GM18511 (cell line): ENCODE results near the gene ASPDH.
A peak's percentile ranks its signal among the peaks of the same experiment; 100 is the strongest.

Experiments
- ATAC-seq: cut with Tn5 transposase; IDR thresholded peaks from one replicate; pipeline ENCODE4 v1.9.1; 2021; ENCODE audit warnings: mild to moderate bottlenecking, moderate library complexity; ENCODE audit not compliant: unreplicated experiment

The ASPDH gene

GRCh38 chr19:50516456-50516855 lies 2.7 kb upstream of the ASPDH start:
- ATAC-seq: no peak

GRCh38 chr19:50515168-50515561 lies 1.5 kb upstream of the ASPDH start:
- no peak for ATAC-seq

- ATAC-seq: no peak
Observed at GRCh38 chr19:50514346-50515167, 844 bp upstream of the ASPDH start.

GRCh38 chr19:50512999-50513745 lies 541 bp downstream of the ASPDH start:
- ATAC-seq: no peak

- no peak for ATAC-seq
Observed at GRCh38 chr19:50512112-50512998, 1.4 kb downstream of the ASPDH start.

- ATAC-seq: peak; percentile 85
Observed at GRCh38 chr19:50511069-50511822, 2.5 kb downstream of the ASPDH start, which contains the start of gene JOSD2. Gene JOSD2, minus strand, starts transcription at chr19:50511191. Its CDS starts 760 bp downstream, at chr19:50510431.

GRCh38 chr19:50510700-50511068 lies 3.0 kb downstream of the ASPDH start:
- ATAC-seq: no peak

- ATAC-seq: no peak
Observed at GRCh38 chr19:50510121-50510670, 3.5 kb downstream of the ASPDH start.

- ATAC-seq: no peak
Observed at GRCh38 chr19:50509366-50509765, 4.3 kb downstream of the ASPDH start.

- no peak for ATAC-seq
Observed at GRCh38 chr19:50508843-50509190, 4.9 kb downstream of the ASPDH start.

- ATAC-seq: no peak
Observed at GRCh38 chr19:50507376-50507775, 6.3 kb downstream of the ASPDH start.

GRCh38 chr19:50506700-50507099 lies 7.0 kb downstream of the ASPDH start:
- ATAC-seq: no peak

- no peak for ATAC-seq
Observed at GRCh38 chr19:50505856-50506611, 7.7 kb downstream of the ASPDH start.

- no peak for ATAC-seq
Observed at GRCh38 chr19:50501568-50502475, 11.9 kb downstream of the ASPDH start.

- ATAC-seq: no peak
Observed at GRCh38 chr19:50501186-50501567, 12.5 kb downstream of the ASPDH start.

- ATAC-seq: no peak
Observed at GRCh38 chr19:50500753-50501151, 13.0 kb downstream of the ASPDH start.

- no peak for ATAC-seq
Observed at GRCh38 chr19:50500060-50500752, 13.5 kb downstream of the ASPDH start.
